ENCODE results near the gene PRKN.

PRKN gene

DNA sequence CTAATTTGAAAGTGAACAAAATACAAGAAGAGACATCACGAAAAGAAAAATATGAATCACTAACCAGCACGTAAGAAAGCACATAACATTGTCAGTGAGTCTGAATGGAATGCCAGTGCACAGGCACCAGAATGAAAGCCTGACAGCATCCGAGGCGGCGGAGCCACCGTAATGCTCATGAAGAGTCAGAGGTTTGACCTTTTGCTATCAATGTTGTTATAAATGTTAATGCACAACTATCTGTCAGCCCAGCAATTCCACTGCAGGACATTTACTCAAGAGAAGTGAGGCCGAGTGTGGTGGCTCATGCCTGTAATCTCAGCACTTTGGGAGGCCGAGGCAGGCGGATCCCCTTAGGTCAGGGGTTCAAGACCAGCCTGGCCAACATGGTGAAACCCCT, 562.1 kb downstream of the PRKN start:
- TF ChIP-seq, protein P1, sequence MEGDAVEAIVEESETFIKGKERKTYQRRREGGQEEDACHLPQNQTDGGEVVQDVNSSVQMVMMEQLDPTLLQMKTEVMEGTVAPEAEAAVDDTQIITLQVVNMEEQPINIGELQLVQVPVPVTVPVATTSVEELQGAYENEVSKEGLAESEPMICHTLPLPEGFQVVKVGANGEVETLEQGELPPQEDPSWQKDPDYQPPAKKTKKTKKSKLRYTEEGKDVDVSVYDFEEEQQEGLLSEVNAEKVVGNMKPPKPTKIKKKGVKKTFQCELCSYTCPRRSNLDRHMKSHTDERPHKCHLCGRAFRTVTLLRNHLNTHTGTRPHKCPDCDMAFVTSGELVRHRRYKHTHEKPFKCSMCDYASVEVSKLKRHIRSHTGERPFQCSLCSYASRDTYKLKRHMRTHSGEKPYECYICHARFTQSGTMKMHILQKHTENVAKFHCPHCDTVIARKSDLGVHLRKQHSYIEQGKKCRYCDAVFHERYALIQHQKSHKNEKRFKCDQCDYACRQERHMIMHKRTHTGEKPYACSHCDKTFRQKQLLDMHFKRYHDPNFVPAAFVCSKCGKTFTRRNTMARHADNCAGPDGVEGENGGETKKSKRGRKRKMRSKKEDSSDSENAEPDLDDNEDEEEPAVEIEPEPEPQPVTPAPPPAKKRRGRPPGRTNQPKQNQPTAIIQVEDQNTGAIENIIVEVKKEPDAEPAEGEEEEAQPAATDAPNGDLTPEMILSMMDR (IDR thresholded peaks at IDR 0.05), result no peak
- no peak for TF ChIP-seq ZFX (IDR thresholded peaks at IDR 0.05; ENCODE audit: borderline replicate concordance)
- no peak overlapping the region for H3K27ac ChIP-seq

DNA sequence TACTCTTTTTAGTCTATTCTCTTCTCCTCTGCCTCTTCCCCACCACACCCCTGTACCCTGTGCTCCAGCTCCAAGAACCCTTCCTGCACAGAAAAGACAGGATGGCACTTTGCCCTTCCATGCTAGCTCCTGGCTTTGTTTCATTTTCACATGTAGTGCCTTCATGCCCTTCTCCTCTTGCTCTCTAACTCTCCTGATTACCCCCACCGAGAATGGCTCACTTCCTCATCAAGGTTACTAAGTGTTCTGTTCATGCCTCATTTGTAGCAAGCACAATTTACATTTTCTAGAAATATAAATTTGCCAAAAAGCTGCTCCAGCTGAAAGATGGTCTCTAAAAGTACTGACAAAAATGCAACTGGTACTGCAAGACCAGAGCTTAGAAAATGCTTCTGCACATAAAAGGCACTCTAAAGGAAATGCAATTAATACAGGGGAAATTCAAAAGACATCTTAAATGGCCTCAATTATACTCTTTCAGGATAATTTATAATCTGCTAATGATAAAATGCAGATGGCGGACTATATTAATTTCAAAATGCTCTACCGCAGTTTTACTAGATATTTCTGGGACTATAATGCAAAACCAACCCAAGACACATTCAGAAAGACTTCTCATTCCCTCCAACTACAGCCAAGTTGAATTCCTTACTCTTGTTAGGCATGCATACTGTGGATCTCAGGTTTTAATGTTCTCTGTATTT, 570.2 kb downstream of the PRKN start:
- no peak for TF ChIP-seq ZFX (IDR thresholded peaks at IDR 0.05; ENCODE audit: borderline replicate concordance)
- TF ChIP-seq, protein P1 (IDR thresholded peaks at IDR 0.05), result no peak
- no peak overlapping the region for H3K27ac ChIP-seq

DNA sequence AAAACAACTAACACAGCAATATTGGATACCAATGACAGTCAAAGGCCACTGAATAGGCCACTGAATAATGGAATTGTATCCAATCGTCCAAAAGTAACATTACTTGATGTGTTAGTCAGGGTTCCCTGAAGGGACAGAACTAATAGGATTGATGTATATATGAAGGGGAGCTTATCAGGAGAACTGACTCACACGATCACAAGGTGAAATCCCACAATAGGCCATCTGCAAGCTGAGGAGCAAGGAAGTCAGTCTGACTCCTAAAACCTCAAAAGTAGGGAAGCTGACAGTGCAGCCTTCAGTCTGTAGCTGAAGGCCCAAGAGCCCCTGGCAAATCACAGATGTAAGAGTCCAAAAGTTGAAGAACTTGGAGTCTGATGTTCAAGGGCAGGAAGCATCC, 571.4 kb downstream of the PRKN start:
- no peak overlapping the region for H3K27ac ChIP-seq
- TF ChIP-seq, protein P1 (IDR thresholded peaks at IDR 0.05), result no peak
- no peak for TF ChIP-seq ZFX (IDR thresholded peaks at IDR 0.05; ENCODE audit: borderline replicate concordance)

DNA sequence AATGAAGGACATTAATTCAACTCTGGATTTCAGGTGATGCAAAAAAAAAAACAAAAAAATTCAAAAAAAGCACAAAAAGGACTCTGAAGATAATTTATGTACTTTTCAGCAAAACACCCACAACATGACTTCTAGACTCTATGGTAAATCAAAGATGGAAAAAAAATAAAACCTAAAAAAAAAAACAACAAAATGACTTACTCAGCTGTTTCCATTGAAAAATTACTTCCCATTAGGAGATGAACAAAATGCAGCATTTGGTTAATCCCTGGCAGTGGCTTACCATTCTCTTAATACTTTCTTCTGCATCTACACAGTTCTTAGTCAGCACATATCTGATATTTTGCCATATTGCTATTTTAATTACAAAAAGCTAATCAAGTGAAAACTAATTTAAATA, 572.6 kb downstream of the PRKN start:
- TF ChIP-seq, protein P1 (IDR thresholded peaks at IDR 0.05), result no peak
- no peak for TF ChIP-seq ZFX (IDR thresholded peaks at IDR 0.05; ENCODE audit: borderline replicate concordance)
- H3K27ac ChIP-seq, result no peak overlapping the region

DNA sequence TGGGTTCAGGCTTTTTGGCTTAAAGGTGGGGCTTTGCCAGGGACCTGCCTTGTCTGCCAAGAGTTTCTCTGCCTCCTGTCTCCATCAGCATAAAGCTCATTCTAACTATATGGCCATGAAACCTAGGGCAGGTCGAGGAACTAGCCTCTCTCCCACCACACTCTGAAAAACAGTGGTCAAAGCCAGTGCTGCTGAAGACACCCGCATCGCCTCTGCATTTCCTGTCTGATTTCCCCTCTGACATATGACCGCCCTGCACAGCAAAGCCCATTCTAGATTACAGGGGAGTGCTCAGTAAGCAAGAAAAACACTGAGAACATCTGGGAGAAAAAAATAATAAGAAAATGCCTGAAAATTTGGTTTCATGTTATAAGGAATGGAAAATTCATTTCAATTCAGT, 573.6 kb downstream of the PRKN start:
- TF ChIP-seq ZFX (IDR thresholded peaks at IDR 0.05; ENCODE audit: borderline replicate concordance), result no peak
- TF ChIP-seq, protein P1 (IDR thresholded peaks at IDR 0.05), result no peak
- no peak overlapping the region for H3K27ac ChIP-seq

DNA sequence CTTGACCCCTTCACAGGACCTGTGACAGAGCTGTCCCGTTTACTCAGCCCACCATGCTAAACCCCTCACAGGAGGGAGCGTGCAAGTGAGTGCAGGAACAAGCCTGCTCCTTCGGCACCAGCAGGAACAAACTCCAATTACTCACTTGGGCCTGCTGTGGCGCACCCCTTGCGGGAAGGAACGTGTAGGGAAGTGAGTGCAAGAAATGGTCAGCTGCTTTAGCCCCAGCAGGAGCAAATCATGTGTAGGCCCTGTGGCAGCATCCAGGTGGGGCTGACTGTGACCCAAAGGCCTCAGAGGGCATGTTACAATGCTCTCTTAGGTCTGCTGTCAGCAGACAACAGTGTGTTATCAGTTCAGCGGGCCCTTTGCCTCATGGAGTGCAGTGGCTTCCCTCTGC, 574.4 kb downstream of the PRKN start:
- no peak overlapping the region for H3K27ac ChIP-seq
- TF ChIP-seq ZFX (IDR thresholded peaks at IDR 0.05; ENCODE audit: borderline replicate concordance), result no peak
- TF ChIP-seq, protein P1 (IDR thresholded peaks at IDR 0.05), result no peak

DNA sequence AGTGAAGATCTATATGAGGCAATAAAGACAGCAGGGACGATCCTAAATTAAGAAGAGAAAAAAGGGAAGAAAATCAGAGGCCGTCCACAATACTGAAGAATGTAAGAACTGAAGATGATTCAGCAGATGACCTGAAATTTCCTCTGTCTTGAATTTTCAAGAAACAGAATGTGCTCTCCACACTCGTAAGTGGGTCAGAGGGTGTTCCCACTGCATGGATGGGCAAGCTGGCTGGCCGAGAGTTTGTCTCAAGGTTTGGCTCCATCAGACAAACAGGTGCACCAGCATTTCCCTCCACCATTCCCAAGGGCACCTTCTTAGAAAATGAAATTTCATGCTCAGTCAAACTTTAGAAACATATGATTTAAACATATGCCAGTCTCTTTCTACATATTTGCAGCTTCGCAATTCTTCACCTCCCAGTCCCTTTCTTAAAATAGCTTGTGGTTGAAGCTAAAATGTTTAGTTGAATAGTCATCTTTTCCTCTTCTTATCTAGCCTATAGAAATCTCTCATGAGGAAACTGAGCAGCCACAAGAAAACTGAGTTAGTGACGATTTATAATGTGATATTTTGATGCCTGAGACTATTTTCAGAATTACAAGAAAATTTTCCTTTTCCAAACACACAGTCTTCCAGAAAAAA, 576.4 kb downstream of the PRKN start:
- TF ChIP-seq ZFX (IDR thresholded peaks at IDR 0.05; ENCODE audit: borderline replicate concordance), result no peak
- TF ChIP-seq, protein P1 (IDR thresholded peaks at IDR 0.05), result no peak

More for the DNA sequence above, 576.4 kb downstream of the PRKN start:
- no peak overlapping the region for H3K27ac ChIP-seq

Data from 22Rv1 (cell line).